ENCODE measurements around the gene ZNF182.
"Not testable (repeated sequence)": the region's sequence is repeated elsewhere in the genome, so short reads cannot be mapped to it uniquely, and the experiment has no call there.

The ZNF182 gene

GRCh38 chrX:48003758-48004457, at the start of gene ZNF182:
Gene ZNF182, minus strand, starts transcription at chrX:48003989. Its CDS starts 1,380 bp downstream, at chrX:48002609.
- DNase-seq (ENCODE audit: low read depth): peak; percentile 85

DNA sequence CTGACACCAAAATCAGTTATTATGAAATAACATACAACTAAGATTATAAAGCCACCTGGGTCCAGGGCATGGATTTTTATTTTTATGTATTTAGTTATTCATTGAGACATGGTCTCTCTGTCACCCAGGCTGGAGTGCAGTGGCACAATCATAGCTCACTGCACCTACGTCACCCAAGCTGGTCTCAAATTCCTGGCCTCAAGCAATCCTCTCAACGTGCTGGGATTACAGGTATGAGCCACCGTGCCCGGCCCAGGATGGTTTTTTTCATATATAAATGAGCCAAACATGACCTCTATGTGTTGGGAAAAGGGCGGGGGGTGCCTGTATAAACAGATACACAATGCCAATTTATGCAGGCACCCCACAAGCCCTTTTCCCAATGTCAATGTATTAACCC, 43.1 kb upstream of the ZNF182 start:
- no peak for DNase-seq (ENCODE audit: low read depth)

GRCh38 chrX:48045410-48046311, 41.9 kb upstream of the ZNF182 start:
- DNase-seq (ENCODE audit: low read depth): peak; percentile 20

DNA sequence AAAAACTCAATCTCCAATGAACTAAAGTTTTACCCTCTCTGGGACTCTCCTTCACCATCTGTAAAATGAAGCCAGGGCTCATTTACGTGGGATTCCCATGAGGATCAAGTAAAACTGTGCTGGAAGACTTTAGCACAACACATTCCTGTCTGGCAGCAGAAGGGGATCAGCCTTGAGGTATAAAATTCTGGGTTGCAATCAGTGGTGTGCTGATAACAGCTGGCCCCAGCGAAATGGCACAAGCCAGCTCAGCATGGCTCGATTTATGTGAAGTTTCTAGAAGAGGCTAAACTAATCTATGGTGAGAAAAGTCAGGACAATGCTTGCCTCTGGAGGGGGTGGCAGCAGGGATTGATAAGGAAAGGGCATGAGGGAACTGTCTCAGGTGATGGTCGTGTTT, 39.3 kb upstream of the ZNF182 start:
- DNase-seq (ENCODE audit: low read depth): no peak

GRCh38 chrX:48035891-48036290, 32.1 kb upstream of the ZNF182 start:
- no peak for DNase-seq (ENCODE audit: low read depth)

- not testable (repeated sequence) for DNase-seq (ENCODE audit: low read depth)
Measured at GRCh38 chrX:48030641-48031173, 26.9 kb upstream of the ZNF182 start.

DNA sequence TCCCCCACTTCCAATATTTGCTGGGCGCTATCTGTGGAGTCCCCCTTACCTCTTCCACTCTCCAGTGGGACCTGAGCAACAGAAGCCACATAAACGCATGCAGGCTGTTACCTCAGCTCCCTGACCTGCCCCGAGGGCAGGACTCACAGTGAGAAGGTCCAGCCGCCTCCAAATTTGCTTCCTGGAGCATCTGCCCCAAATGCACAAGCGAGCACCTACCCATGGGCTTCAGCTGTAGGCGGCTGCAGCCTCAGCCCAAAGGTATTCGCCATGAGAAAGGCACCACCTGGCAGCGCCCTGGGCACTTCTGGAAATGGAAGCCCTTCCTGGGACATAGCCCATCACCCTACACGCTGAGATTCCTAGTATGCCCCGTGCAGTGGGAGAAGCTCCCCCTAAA, 26.4 kb upstream of the ZNF182 start:
- no peak for DNase-seq (ENCODE audit: low read depth)

GRCh38 chrX:48028091-48028490, 24.3 kb upstream of the ZNF182 start:
- no peak for DNase-seq (ENCODE audit: low read depth)

DNA sequence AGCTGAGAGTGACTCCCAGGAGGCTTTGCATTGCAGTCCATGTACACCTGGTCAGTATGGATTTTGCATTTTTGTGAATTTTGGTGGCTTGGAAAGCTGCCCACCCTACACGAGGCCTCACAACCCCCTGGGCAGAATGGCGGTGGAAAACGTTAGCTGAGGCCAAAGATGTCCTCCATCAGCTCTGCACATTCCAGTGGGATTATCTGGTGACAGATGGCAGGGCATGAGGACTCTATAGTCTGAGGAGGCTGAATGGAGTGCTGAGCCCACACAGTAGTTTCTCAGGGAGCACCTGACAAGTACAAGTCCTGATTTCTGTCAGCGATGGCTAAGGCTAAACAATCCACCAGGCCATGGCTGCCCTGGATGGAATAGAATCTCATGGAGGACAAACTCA, 23.8 kb upstream of the ZNF182 start:
- DNase-seq (ENCODE audit: low read depth): not testable (repeated sequence)

- peak; percentile 62 for DNase-seq (ENCODE audit: low read depth)
Measured at GRCh38 chrX:48025561-48025960, 21.8 kb upstream of the ZNF182 start.

DNA sequence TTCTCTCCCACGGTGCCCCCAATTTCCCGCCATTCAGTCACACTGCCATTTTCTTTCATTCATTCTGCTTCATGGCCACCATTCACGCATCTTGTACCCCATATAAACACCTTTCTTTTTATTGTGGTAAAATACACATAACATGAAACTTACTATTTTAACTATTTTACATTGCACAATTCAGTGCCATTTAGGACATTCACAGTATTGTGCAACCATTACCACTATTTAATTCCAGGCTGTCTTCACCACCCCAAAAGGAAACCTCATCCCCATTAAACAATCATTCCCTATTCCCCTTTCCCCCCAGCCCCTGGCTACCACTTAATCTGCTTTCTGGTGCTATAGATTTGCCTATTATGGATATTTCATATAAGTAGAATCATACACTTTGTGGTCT, 18.9 kb upstream of the ZNF182 start:
- DNase-seq (ENCODE audit: low read depth): peak; percentile 10

GRCh38 chrX:48022100-48022499, 18.3 kb upstream of the ZNF182 start:
- DNase-seq (ENCODE audit: low read depth): no peak

DNA sequence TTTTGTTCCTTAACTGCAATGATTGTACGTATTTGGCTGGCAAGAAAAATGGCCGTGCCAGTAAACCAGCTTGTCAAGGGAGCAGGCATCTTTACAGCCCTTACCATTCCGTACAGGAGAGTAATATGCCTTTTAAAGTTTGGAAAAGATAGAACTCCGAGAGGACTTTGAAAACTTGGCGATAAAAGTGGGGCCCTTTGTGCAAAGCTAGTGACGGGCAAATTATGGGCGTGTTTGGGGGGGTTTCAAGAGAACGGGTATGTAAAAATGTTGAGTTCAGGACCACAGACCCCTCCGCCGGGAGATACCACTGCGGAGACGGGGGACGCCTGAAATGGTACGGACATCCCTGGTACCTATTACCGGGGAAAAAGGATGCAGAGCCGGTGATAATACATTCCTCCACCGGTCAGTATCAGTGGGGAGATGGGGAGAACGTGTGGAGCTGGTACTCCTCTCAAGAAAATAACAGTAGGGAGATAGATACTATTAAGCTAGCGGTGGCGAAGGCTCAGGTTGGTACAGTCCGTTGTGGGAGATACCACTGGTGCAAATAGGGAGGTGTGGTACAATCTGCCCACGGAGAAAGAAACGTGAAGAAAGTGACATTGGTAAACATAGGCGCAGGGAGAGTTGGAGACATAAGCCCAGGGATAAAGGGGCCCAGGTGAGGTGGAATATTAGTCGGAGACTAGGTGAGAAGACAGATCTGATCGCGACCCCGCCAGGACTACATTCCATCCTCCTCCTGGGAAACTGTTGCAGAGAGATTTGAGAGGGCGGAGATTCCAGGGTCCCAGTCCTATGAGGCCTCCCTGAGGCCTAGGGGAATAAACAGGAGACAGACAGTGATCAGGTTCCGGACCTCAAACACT, 17.5 kb upstream of the ZNF182 start:
- peak; percentile 83 for DNase-seq (ENCODE audit: low read depth)

DNA sequence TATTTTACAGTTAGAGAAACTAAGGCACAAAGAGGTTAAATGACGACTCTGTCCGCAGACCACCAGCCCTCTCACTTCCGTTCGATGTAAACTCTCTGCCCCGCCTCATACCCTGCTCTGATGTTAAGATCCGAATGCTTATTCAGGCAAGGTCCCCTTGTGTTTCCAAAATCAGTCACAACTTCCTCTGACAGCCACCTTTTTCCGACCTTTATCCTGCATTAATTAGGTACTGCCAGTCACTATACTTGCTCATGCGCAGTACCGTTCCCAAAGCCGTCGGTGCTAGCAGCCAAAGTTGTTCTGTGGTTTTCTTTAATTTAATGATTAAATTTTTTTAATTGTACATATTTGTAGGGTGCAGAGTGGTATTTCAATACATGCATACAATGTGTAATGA, 16.7 kb upstream of the ZNF182 start:
- not testable (repeated sequence) for DNase-seq (ENCODE audit: low read depth)

DNA sequence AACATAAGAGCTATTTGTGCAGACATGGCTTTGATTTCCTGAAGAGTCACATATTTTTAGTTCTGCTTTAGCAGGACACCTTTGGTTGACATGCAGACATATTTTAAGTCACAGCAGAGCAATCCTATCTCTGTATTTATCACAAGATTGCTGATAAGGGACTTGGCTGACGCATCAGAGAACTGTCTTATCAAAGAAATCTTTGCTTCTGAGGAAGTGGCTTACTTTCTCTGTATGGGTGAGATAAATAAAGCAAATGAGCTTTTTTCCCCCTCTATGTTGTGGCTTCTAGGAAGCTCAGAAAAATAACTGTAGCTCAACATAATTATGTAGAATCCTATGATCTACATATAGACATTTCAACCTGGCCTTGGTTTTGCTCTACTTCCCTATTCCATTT, 16.1 kb upstream of the ZNF182 start:
- not testable (repeated sequence) for DNase-seq (ENCODE audit: low read depth)

DNA sequence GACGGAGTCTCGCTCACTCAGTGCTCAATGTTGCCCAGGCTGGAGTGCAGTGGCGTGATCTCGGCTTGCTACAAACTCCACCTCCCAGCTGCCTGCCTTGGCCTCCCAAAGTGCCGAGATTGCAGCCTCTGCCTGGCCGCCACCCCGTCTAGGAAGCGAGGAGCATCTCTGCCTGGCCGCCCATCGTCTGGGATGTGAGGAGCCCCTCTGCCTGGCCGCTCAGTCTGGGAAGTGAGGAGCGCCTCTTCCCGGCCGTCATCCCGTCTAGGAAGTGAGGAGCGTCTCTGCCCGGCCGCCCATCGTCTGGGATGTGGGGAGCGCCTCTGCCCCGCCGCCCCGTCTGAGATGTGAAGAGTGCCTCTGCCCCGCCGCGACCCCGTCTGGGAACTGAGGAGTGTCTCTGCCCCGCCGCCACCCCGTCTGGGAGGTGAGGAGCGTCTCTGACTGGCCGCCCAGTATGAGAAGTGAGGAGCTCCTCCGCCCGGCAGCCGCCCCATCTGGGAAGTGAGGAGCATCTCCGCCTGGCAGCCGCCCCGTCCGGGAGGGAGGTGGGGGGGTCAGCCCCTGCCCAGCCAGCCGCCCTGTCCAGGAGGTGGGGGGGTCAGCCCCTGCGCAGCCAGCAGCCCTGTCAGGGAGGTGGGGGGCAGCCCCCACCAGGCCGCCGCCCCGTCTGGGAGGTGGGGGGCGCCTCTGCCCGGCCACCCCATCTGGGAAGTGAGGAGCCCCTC, 13.0 kb upstream of the ZNF182 start:
- not testable (repeated sequence) for DNase-seq (ENCODE audit: low read depth)

GRCh38 chrX:48009445-48009960, 5.7 kb upstream of the ZNF182 start:
- not testable (repeated sequence) for DNase-seq (ENCODE audit: low read depth)

DNA sequence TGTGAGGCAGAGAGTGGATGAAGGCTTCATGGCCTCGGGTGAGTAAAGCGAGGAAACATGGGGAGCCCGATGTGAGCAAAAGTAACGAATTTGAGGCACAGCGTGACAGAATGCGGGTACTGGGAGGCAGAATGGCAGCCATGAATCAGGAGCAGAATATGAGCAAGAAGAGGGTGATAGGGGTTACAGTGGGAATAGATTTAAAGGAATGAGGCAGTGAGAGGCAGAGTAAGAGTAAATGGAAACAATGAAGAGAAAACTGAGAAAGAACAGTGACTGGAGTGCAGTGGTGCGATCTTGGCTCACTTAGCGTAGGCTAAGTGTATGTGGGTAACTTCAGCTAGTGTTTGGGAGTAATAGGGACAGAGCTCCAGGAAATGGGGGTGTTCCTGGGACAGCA, 2.9 kb upstream of the ZNF182 start, which contains the start of gene SPACA5:
Gene SPACA5 (plus strand): TSS at position 301 of the 400 bp plus-strand sequence. CDS start 815 bp downstream, outside the sequence.
- not testable (repeated sequence) for DNase-seq (ENCODE audit: low read depth)

- no peak for DNase-seq (ENCODE audit: low read depth)
Measured at GRCh38 chrX:48003367-48003757, 427 bp downstream of the ZNF182 start.

DNA sequence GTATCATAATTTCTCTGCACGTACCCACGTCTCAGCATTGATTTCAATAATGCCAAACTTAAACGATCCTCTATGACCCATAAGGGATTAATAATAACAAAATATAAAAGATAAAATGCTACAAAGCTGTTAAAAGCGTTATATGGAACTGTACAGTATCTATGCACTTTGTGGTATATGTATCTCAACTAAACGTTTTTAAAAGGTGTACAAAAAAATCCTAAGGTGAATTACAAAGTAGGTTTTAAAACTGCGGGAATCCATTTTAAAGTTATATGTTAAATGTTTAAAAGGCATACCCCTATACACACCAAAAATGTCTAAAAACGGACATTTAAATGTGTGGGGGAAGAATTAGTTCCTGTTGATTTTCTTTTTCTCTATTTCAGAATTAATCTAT, 860 bp downstream of the ZNF182 start:
- no peak for DNase-seq (ENCODE audit: low read depth)

GRCh38 chrX:48002319-48002718, 1.5 kb downstream of the ZNF182 start:
- no peak for DNase-seq (ENCODE audit: low read depth)

Data from fibroblast of gingiva (primary cell).